Left colon (tissue), 2 donors: ENCODE measurements around the gene SPACA9. TPM values are rescaled to one million over a fixed set of nuclear protein-coding genes. Genes with fewer than 3 reads are reported as not detected.
A peak's percentile ranks its signal among the peaks of the same experiment; 100 is the strongest.

ENCODE experiments used
- ATAC-seq: fragments of 200-7000 bp; cut with Tn5 transposase; one replicate; pipeline ENCODE4 v1.9.1; 2020; ENCODE audit warnings: mild to moderate bottlenecking, moderate library complexity
- DNase-seq, 2 donors: peaks; one replicate each; pipeline ENCODE4 v3.0.0-alpha.2; 2020
- intact Hi-C, 2 donors: fragments of 100-400 bp; cut with DNase I in 1 of 2; cut with micrococcal nuclease in 1 of 2; formaldehyde crosslinking; loops; one replicate each; pipeline versions ENCODE4 v1.11.2 to v1.14.0; 2022; cut with DNase I, micrococcal nuclease
- long read RNA-seq: library from polyadenylated mRNA; unstranded; transcript quantifications from one replicate; pipeline ENCODE4 v2.0.0, GENCODE V29; 2021
- total RNA-seq, 2 donors: library from RNA; stranded (reverse); fragmentation: NEBNext Ultra II Directional; extraction: Animal tissue kit (Norgen Biotek cat#: 25700); gene quantifications; one replicate each; pipeline ENCODE4 v1.2.1, GENCODE V29; 2021
- donor health status: DM: no; HTN: no; CAD: no.
- donor health status: DM: yes; HTN: yes; CAD: no.

Gene SPACA9
- 1 to 10 TPM; 1.2 to 2.6 TPM for total RNA-seq
- long read RNA-seq, result 0 reads

GRCh38 chr9:132878695-132879456 lies at the start of gene SPACA9:
SPACA9 (plus strand) TSS chr9:132878898; CDS start chr9:132883948, 5,050 bp downstream.
- peak; percentile 71 to 74 for DNase-seq
- ATAC-seq, result peak; percentile 84
- intact Hi-C loops, result no loop called here

GRCh38 chr9:132832171-132832881 lies 46.4 kb upstream of the SPACA9 start:
- no peak for ATAC-seq
- no peak for DNase-seq
- intact Hi-C loops, result no loop called here

GRCh38 chr9:132833550-132834121 lies 45.1 kb upstream of the SPACA9 start:
- no peak for ATAC-seq
- intact Hi-C loops, result no loop called here
- DNase-seq, result no peak

GRCh38 chr9:132834343-132834742 lies 44.4 kb upstream of the SPACA9 start:
- DNase-seq, result no peak
- intact Hi-C loops, result no loop called here

GRCh38 chr9:132837501-132838286 lies 41.0 kb upstream of the SPACA9 start:
- intact Hi-C loops, result no loop called here
- ATAC-seq, result no peak
- DNase-seq, result no peak

More at GRCh38 chr9:132834343-132834742, 44.4 kb upstream of the SPACA9 start:
- ATAC-seq, result no peak

GRCh38 chr9:132838291-132838690 lies 40.4 kb upstream of the SPACA9 start:
- DNase-seq, result no peak
- no peak for ATAC-seq
- intact Hi-C loops, result no loop called here

GRCh38 chr9:132840980-132841379 lies 37.7 kb upstream of the SPACA9 start:
- DNase-seq (no peak), ATAC-seq (no peak)
- intact Hi-C loops, result no loop called here

- DNase-seq (no peak), ATAC-seq (no peak)
- intact Hi-C loops, result no loop called here
Observed at GRCh38 chr9:132842124-132843044, 36.3 kb upstream of the SPACA9 start.

- DNase-seq (no peak), ATAC-seq (no peak)
Observed at GRCh38 chr9:132846109-132846917, 32.4 kb upstream of the SPACA9 start.

GRCh38 chr9:132846918-132847515 lies 31.7 kb upstream of the SPACA9 start:
- intact Hi-C loops, result no loop called here
- no peak for DNase-seq
- no peak for ATAC-seq

More at GRCh38 chr9:132846109-132846917, 32.4 kb upstream of the SPACA9 start:
- intact Hi-C loops, result no loop called here

- DNase-seq (peak; percentile 44 to 59), ATAC-seq (peak; percentile 87)
- intact Hi-C loops, result no loop called here
Observed at GRCh38 chr9:132849185-132849706, 29.5 kb upstream of the SPACA9 start.

GRCh38 chr9:132853482-132853881 lies 25.2 kb upstream of the SPACA9 start:
- ATAC-seq, result no peak
- intact Hi-C loops, result no loop called here
- no peak for DNase-seq

- intact Hi-C loops, result no loop called here
- DNase-seq (no peak), ATAC-seq (no peak)
Observed at GRCh38 chr9:132854832-132855231, 23.9 kb upstream of the SPACA9 start.

GRCh38 chr9:132855904-132856303 lies 22.8 kb upstream of the SPACA9 start:
- no peak for DNase-seq
- no peak for ATAC-seq
- intact Hi-C loops, result no loop called here

GRCh38 chr9:132857031-132857430 lies 21.7 kb upstream of the SPACA9 start:
- intact Hi-C loops, result no loop called here
- DNase-seq (peak; percentile 18 to 42), ATAC-seq (no peak)

- intact Hi-C loops, result no loop called here
- ATAC-seq (no peak), DNase-seq (no peak)
Observed at GRCh38 chr9:132857616-132858342, 20.9 kb upstream of the SPACA9 start.
